HepG2 (cell line): ENCODE data around the gene BCL2L1. TPM values are rescaled to one million over a fixed set of nuclear protein-coding genes. Genes with fewer than 3 reads are reported as not detected.
A peak's percentile ranks its signal among the peaks of the same experiment; 100 is the strongest.

Experiments used
- DNMT1 ChIP-seq: sonication (generic); formaldehyde crosslinking; IDR thresholded peaks from 2 replicates; pipeline ENCODE4 v1.5.1; 2020; ENCODE audit warnings: mild to moderate bottlenecking, missing genetic modification reagents
- FOSL2 ChIP-seq: sonication (generic); formaldehyde crosslinking; IDR thresholded peaks from 2 replicates; pipeline ENCODE4 v1.4.0; 2020; ENCODE audit warnings: missing genetic modification reagents
- FOXA1 ChIP-seq, 2 experiments: fragments of 450-650 bp in 1 of 2; sonication (generic) in 1 of 2; formaldehyde crosslinking in 1 of 2; IDR thresholded peaks; 2 replicates each; pipeline versions ENCODE4 v1.4.0 to v1.6.1; 2016 to 2020; ENCODE audit warnings: missing genetic modification reagents in 1 of 2
- FOXM1 ChIP-seq: sonication (generic); formaldehyde crosslinking; IDR thresholded peaks from 2 replicates; pipeline ENCODE4 v1.5.0; 2020; ENCODE audit warnings: missing genetic modification reagents
- HES4 ChIP-seq: sonication (generic); formaldehyde crosslinking; IDR thresholded peaks from 2 replicates; pipeline ENCODE4 v1.9.0; 2021; ENCODE audit warnings: mild to moderate bottlenecking, missing genetic modification reagents, borderline replicate concordance
- KDM6A ChIP-seq: IDR thresholded peaks from 2 replicates; pipeline ENCODE4 v1.6.1; 2016; ENCODE audit warnings: low read depth
- SKI ChIP-seq: fragments of 450-650 bp; IDR thresholded peaks from one replicate; pipeline ENCODE4 v1.6.1; 2018; ENCODE audit warnings: mild to moderate bottlenecking; ENCODE audit not compliant: partially characterized antibody
- YEATS4 ChIP-seq: sonication (generic); formaldehyde crosslinking; IDR thresholded peaks from 2 replicates; pipeline ENCODE4 v1.4.0; 2020; ENCODE audit warnings: missing genetic modification reagents, borderline replicate concordance
- ZBTB7A ChIP-seq: sonication (generic); formaldehyde crosslinking; IDR thresholded peaks from 2 replicates; pipeline ENCODE4 v1.8.0; 2022; ENCODE audit warnings: mild to moderate bottlenecking, missing genetic modification reagents
- ZBTB8A ChIP-seq: sonication (generic); formaldehyde crosslinking; IDR thresholded peaks from 2 replicates; pipeline ENCODE4 v1.4.0; 2020; ENCODE audit warnings: mild to moderate bottlenecking, low read depth, missing genetic modification reagents, borderline replicate concordance
- ZNF101 ChIP-seq: sonication (generic); formaldehyde crosslinking; IDR thresholded peaks from 2 replicates; pipeline ENCODE4 v1.4.0; 2020; ENCODE audit warnings: mild to moderate bottlenecking, low read depth, missing genetic modification reagents, borderline replicate concordance
- ZNF24 ChIP-seq: fragments of 450-650 bp; IDR thresholded peaks from 2 replicates; pipeline ENCODE4 v1.6.1; 2017; ENCODE audit warnings: antibody characterized with exemption, mild to moderate bottlenecking
- ZNF296 ChIP-seq: sonication (generic); formaldehyde crosslinking; conservative IDR thresholded peaks from 2 replicates; pipeline ENCODE4 v1.5.0; 2020; ENCODE audit warnings: mild to moderate bottlenecking, missing genetic modification reagents
- ZNF335 ChIP-seq: sonication (generic); formaldehyde crosslinking; IDR thresholded peaks from 2 replicates; pipeline ENCODE4 v1.4.0; 2020; ENCODE audit warnings: missing genetic modification reagents
- polyA plus RNA-seq, 8 experiments: library from polyadenylated mRNA; depleted of rRNA in 3 of 8; stranded (reverse) in 7 of 8; unstranded in 1 of 8; fragments of >200 nt; fragmentation: Illumina TruSeq in 4 of 8; extraction: Trizol in 4 of 8; gene quantifications; 2 replicates each; pipeline versions ENCODE4 v1.2.1 to v1.2.3, GENCODE V29; 2011 to 2016; ENCODE audit warnings: low read depth in 4 of 8, missing spikeins in 1 of 8, mixed read lengths in 1 of 8; ENCODE audit not compliant: insufficient read depth in 1 of 8
- total RNA-seq, 5 experiments: library from RNA; depleted of rRNA; stranded (reverse); fragments of >200 nt; fragmentation: Illumina TruSeq; extraction: Trizol; gene quantifications; 2 replicates each; pipeline ENCODE4 v1.2.3, GENCODE V29; 2016; ENCODE audit warnings: low read depth in 1 of 5
- TF ChIP-seq, protein P1 (sequence below): sonication (generic); formaldehyde crosslinking; IDR thresholded peaks from 2 replicates; pipeline ENCODE4 v1.4.0; 2020; ENCODE audit warnings: missing genetic modification reagents
- TF ChIP-seq, protein P2 (sequence below): sonication (generic); formaldehyde crosslinking; IDR thresholded peaks from one replicate; pipeline ENCODE4 v1.5.1; 2020; ENCODE audit warnings: mild to moderate bottlenecking, missing genetic modification reagents; ENCODE audit errors: not compliant biosample characterization
- TF ChIP-seq, protein P3 (sequence below): sonication (generic); formaldehyde crosslinking; IDR thresholded peaks from 2 replicates; pipeline ENCODE4 v1.4.0; 2020; ENCODE audit warnings: mild to moderate bottlenecking, missing genetic modification reagents

The BCL2L1 gene
- total and polyA plus RNA-seq, 2 of the 13 experiments (the other 11 are each of a cell fraction or from before 2014, with no cell fraction given), result 164 to 258 TPM

DNA sequence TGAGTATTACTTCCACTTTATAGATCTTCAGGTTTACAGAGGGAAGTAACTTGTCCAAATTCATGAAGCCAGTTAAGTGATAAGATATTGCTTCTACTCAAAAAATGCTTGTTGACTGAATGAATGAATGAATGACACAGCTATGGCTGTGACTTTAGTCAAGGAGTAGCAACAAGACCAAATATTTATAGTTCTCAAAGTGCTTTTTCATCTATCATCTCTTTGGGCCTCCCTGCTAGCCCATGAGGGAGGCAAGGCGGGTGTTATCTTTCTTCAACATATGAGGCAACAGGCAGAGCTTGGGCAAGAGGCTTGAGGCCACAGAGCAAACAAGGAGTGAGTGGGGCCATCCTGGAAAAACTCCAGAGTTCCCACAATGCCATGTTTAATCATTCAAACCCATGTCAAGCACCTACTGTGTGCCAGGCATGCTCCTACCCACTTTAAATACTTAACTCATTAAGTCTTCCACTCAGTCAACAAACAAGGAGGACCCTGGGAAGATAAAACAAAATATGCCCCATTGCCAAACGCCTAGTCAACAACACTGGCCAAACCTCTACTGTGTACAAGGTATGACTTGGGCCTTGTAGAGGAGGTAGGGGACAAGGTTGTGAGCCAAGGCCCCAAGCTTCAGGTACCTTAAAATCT, 15.9 kb downstream of the BCL2L1 start (continued):
- TF ChIP-seq, protein P1, sequence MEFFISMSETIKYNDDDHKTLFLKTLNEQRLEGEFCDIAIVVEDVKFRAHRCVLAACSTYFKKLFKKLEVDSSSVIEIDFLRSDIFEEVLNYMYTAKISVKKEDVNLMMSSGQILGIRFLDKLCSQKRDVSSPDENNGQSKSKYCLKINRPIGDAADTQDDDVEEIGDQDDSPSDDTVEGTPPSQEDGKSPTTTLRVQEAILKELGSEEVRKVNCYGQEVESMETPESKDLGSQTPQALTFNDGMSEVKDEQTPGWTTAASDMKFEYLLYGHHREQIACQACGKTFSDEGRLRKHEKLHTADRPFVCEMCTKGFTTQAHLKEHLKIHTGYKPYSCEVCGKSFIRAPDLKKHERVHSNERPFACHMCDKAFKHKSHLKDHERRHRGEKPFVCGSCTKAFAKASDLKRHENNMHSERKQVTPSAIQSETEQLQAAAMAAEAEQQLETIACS (CRISPR knock-in tag), result no peak
- TF ChIP-seq ZBTB7A (CRISPR knock-in tag) (peak; percentile 85), KDM6A (peak; percentile 96), SKI (peak; percentile 87), ZNF101 (peak; percentile 89; the same call in 1 of the 2 replicates), ZNF335 (0 out of 2 replicates have a peak, but pooled peaks have one; percentile 72), ZNF296 (CRISPR knock-in tag) (no peak), ZNF24 (peak; percentile 93), HES4 (peak; percentile 61; the same call in 1 of the 2 replicates), FOXA1 (IDR thresholded peaks at IDR 0.05) (no peak; the same call in 1 of the 2 replicates), FOXA1 (CRISPR knock-in tag; IDR thresholded peaks at IDR 0.05) (peak; percentile 99), ZBTB8A (CRISPR knock-in tag) (peak; percentile 68; the same call in 1 of the 2 replicates), DNMT1 (CRISPR knock-in tag) (no peak), YEATS4 (peak; percentile 79; the same call in 1 of the 2 replicates), FOSL2 (peak; percentile 98), FOXM1 (CRISPR knock-in tag) (no peak)
- TF ChIP-seq, protein P2, sequence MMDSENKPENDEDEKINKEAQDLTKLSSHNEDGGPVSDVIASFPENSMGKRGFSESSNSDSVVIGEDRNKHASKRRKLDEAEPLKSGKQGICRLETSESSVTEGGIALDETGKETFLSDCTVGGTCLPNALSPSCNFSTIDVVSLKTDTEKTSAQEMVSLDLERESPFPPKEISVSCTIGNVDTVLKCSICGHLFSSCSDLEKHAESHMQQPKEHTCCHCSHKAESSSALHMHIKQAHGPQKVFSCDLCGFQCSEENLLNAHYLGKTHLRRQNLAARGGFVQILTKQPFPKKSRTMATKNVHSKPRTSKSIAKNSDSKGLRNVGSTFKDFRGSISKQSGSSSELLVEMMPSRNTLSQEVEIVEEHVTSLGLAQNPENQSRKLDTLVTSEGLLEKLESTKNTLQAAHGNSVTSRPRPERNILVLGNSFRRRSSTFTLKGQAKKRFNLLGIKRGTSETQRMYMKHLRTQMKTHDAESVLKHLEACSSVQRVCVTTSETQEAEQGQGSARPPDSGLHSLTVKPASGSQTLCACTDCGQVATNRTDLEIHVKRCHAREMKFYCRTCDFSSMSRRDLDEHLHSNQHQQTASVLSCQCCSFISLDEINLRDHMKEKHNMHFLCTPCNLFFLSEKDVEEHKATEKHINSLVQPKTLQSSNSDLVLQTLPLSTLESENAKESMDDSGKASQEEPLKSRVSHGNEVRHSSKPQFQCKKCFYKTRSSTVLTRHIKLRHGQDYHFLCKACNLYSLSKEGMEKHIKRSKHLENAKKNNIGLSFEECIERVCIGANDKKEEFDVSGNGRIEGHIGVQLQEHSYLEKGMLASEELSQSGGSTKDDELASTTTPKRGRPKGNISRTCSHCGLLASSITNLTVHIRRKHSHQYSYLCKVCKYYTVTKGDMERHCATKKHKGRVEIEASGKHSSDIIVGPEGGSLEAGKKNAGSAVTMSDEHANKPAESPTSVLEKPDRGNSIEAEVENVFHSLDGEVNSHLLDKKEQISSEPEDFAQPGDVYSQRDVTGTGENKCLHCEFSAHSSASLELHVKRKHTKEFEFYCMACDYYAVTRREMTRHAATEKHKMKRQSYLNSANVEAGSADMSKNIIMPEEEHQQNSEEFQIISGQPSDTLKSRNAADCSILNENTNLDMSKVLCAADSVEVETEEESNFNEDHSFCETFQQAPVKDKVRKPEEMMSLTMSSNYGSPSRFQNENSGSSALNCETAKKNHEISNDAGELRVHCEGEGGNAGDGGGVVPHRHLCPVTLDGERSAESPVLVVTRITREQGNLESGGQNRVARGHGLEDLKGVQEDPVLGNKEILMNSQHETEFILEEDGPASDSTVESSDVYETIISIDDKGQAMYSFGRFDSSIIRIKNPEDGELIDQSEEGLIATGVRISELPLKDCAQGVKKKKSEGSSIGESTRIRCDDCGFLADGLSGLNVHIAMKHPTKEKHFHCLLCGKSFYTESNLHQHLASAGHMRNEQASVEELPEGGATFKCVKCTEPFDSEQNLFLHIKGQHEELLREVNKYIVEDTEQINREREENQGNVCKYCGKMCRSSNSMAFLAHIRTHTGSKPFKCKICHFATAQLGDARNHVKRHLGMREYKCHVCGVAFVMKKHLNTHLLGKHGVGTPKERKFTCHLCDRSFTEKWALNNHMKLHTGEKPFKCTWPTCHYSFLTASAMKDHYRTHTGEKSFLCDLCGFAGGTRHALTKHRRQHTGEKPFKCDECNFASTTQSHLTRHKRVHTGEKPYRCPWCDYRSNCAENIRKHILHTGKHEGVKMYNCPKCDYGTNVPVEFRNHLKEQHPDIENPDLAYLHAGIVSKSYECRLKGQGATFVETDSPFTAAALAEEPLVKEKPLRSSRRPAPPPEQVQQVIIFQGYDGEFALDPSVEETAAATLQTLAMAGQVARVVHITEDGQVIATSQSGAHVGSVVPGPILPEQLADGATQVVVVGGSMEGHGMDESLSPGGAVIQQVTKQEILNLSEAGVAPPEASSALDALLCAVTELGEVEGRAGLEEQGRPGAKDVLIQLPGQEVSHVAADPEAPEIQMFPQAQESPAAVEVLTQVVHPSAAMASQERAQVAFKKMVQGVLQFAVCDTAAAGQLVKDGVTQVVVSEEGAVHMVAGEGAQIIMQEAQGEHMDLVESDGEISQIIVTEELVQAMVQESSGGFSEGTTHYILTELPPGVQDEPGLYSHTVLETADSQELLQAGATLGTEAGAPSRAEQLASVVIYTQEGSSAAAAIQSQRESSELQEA (CRISPR knock-in tag), result peak; percentile 56
- TF ChIP-seq, protein P3, sequence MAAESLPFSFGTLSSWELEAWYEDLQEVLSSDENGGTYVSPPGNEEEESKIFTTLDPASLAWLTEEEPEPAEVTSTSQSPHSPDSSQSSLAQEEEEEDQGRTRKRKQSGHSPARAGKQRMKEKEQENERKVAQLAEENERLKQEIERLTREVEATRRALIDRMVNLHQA (CRISPR knock-in tag), result no peak
